CD4-positive, alpha-beta T cell treated with Interleukin-2 at 100 ng/mL for 4 hours (primary cell): ENCODE results near the gene TBX1.
A peak's percentile ranks its signal among the peaks of the same experiment; 100 is the strongest.

ENCODE experiments used
- DNase-seq: peaks from one replicate; pipeline ENCODE4 v3.0.0-alpha.2; 2020; ENCODE audit warnings: low spot score

Gene TBX1

DNA sequence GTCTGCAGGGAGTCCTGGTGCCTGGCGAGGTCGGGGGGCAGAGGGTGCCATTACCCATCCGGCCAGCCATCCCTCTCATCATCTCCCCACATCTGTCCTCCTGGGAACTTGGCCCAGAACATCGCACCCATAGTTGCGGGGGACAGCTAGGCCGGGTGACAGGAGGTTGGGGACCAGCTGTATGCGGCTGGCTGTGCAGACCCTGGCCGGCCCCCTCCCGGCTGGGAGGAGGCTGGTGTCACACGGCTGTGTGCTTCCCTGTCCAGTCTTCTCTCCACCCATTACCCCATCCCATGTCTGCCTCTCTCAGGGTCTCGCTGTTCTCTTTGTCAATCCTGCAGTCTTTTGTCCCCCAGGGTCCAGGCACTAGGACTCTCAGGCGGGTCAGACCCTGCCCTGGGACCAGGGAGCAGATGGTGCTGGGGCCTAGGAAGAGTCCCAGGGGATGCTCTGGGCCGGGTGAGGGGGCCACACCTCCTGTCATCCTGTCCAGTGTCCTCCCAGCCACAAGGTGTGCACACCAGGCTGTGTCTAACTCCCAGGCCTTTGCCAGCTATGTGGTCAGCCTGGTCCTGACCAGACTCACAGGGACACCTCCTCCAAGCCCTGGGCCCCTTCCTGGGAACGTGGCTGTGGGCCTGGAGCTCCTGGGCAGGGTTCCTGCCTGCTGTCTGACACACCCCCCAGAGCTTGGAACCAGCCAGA, 6.4 kb upstream of the TBX1 start:
- DNase-seq: no peak

DNA sequence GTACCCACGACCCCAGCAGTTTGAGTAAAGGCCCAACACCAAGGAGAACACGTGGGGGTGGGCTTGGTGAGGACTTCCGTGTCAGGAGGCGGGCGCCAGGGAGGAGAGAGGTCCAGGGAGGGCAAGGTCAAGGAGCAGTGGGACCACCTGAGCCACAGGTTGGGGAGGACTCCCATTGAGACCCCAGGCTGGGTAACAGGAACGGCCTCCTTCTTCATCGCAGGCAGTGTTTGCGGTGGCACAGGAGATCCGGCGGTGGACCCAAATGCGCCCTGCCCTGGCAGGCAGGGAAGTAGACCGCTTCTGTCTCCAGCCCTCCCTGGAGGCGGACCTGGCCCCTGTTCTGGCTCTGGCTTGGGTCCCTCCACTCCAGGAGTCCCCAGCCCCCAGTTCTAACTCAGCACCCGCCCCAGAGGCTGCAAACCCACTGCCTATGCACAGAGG, 5.9 kb upstream of the TBX1 start:
- DNase-seq: no peak

DNA sequence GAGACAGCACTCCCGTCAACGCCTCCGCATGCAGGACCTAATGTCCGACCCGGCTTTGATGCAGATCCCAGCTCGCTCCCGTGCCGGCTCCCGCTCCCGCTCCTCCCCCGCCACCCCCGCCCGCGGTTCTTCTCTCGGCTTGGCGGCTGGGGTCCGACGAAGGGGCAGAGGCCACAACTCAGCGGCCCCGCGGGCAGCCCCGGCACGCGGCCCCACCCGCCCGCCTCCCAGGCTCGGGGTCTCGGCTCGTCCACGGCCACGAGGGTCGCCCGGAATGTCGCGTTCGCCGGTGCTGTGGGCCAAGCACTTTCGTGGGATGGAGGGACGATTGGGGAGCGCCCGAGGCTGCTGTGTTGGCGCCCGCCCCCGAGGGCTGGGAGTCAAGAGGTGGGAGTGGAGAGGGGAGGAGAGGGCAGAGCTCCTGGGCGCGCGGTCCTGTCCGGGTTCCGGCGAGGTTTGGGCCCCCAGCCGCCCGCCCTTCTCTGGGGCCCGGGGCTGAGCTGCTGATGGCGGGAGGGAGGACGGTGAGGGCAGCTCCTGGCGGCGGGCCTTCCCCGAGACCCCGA, 5.3 kb upstream of the TBX1 start:
- no peak for DNase-seq

DNA sequence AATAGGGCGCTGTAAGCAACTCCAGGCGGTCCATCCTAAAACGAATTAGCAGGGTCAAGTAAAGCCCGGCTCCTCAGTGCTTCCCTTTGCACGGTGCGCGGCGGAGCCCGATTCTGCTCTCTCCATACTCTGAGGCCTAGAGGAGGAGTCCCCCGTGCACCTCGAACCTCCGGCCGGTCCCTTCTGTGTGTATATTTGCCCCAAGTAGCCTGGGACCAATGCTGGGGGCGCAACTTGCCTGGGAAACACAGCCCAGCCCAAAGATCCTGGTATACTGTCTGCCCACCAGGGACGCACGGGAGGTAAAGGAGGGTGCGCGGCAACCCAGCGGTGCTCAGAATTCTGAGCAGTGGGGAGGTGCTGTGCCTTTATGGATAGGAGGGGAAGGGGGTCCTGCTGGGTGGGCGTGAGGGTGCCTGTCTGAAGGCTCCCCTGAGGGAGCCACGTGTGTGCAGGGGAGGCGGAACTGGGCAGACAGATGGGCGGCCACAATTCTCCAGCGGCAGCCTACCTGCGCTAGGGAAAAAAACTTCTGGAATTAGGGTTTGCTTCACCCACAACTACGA, 4.8 kb upstream of the TBX1 start:
- DNase-seq: no peak

DNA sequence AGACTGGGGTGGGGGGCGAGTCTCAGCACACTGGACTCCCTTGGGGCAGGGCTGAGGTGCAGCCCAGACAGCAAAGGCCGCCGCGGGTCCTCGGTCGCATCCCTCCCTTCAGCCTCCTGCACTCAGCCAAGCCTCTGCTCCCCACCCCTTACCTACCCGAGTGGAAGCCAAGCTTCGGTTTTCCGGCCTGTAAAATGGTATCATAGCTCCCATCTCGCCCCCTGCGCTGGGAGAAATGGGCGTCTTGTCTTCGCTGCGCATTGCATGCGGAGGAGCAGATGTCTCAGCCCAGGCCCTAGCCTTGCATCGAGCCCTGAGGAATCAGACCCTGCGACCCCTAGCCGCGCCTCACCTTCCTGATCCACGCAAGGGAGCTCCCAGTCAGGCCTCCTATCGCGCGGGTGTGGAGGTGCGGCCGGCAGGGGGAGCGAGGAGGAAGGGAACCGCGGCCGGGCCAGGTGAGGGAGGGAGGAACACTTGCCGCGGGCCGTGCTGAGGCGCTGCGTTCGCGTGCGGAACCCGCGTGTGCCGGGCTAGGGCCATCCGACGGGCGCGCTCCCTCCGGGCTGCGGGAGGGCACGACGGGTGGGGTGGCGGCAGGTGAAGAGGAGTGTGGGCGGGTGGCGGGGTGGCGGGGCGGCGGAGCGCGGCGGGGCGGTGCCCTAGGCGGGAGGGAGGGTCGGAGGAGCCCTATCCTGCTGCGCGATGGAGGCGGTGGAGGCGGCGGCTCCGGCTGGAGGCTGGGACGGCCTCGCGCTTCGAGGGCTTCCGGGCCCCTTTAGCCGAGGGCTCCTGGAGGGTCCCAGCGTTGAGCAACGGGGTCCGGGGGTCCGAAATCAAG, 4.1 kb upstream of the TBX1 start:
- DNase-seq: peak; percentile 61

DNA sequence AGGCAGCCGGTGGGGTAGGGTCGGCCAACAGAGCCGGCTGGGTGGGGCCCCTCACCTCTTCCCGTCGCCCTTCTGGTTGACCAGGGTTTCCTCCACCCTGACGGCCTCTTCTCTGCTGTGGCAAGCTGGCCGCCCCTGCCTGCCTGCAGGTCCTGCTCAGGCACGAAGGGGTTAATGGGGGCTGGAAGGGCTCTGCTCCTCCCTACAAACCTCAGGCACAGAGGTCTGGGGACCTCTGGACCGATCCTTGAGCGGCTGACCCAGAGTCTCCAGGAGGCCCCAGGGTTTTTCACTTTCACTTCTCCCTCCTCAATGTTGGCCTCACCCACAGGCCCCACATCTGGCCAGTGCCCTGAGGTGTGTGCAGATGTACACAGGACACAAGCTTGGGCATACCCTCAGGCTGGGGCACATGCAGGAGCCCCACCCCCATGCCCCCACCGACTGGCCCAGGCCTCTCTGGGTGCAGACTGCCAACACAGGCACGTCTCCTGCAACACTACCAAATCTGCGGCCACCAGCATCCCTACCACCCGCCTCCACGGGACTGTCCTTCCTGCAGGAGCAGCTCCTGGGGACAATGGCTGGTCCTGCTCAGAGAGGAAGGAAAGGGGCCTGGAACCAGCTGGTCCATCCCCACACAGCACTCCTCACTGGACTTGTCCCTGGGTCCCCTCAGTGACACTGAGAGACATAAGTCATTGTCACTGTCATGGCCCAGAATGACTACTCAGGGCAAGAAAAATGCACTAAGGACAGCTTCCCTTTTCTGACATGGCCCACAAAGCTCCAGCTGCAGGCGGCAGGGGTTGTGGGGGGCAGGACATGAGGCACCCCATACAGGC, 3.2 kb upstream of the TBX1 start:
- no peak for DNase-seq

DNA sequence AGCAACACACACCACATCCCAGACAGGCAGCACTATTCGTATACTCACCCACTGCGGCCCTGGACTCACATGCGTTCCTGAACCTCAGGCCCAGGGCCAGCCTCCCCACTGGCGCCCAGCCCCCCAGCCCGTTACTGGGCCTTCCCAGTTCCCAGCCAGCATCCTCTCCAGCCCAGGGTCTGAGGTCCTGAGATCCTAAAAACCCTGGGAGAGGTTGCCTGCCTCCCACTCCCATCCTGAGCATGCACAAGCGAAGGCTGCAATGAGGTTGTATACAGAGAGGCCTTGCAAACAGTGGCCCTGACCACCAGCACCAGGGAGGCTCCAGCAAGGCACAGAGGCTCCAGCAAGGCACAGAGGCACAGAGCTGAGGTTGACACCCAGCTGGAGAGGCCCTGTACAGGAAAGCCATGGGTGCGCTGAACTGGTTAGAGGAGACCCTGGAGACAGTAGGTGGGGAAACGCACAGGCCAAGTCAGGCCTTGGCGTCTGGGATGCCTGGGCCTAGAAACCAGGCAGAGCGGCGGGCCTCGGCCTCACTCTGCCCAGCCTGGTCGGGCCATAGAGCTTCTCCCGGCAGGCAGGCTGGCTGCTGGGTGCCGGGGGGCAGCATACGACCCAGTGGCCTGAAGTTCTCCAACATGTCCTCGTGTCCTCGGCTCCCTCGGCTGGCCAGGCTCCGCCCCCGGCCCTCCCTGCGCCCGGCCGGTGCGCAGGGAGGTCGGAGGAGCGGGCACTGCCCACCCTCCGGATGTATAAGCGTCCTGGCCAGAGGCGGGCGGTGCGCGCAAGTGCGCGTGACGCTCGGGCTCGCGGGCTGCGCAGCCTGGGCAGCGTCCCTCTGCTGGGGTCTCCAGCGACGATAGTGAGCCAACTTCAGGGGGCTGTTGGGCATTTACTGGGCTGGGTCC, 2.3 kb upstream of the TBX1 start:
- DNase-seq: no peak

DNA sequence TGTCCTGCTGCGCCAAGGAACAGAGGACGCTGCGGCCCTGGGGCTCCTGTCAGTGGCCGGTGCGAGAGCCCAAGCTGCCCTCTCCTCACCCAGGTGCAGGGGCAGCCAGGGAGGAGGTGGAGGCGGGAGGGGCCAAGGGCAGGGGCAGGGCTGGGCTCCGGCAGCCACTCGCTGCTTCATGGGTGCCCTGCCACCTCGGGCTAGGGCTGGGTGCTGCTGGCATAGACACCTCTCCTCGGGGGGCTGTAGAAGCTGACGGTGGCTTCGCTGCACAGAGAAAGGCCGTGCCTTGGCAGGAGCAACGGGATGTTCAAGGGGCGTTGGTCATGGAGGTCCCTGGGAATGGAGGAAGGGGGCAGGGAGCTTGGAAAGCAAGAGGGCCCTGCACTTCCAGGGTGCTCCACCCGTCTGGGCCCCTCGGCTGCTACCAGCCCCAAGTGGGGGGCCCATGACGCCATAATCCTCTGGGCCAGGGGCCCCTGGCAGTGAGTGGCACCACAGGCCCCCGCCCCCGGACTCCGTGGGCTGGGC, 1.6 kb upstream of the TBX1 start:
- DNase-seq: no peak

DNA sequence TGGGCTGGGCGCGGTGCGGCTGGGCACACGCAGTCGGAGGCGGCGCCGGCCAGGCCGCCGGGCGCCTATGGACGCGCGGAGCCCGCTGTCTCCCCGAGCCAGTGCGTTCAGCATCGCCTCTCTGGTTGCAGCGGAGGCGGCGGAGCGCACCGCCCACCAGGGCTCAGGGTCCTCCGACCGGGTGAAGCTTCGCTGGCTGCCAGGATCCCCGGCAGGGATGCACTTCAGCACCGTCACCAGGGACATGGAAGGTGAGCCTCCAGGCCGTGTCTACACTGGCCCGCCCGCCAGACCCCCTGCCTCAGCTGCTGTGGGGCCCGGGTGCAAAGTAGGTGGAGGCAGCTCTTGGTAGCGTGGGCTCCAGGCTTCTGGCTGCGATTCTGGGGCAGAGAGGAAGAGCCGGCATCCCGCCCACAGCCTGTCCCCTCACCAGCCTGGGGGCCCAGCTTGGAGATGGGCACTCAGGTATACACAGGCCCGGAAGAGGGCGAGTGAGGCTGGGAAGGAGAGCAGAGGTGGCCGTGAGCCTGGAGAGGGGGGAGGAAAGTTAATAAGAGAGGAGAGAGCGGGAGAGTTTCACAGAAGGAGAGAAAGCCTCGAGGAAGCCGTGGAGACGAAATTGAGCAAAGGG, 1.0 kb upstream of the TBX1 start:
- no peak for DNase-seq

DNA sequence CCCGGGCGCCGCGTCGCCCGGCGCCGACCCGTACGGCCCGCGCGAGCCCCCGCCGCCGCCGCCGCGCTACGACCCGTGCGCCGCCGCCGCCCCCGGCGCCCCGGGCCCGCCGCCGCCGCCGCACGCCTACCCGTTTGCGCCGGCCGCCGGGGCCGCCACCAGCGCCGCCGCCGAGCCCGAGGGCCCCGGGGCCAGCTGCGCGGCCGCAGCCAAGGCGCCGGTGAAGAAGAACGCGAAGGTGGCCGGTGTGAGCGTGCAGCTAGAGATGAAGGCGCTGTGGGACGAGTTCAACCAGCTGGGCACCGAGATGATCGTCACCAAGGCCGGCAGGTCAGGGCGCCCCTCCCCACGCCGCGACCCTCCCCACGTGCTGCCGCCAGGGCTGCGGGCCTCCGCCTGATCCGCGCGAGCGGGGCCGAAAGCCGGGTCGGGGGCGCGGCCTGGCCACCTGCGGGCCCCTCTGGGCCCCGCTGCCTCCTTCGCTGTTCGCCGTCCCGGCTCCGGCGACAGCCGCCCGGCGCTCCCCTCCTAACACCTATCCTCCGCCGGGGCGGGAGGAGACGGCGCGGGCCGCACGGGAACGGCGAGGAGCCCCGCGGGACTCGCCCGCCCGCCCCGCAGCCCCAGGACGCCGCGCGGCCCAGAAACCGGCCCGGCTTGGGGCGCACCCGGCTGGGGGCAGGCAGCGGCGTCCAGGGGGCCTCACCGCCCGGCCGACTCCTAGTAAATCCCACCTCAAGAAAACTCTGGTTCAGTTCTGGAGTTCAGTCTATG, 560 bp downstream of the TBX1 start:
- DNase-seq: no peak

DNA sequence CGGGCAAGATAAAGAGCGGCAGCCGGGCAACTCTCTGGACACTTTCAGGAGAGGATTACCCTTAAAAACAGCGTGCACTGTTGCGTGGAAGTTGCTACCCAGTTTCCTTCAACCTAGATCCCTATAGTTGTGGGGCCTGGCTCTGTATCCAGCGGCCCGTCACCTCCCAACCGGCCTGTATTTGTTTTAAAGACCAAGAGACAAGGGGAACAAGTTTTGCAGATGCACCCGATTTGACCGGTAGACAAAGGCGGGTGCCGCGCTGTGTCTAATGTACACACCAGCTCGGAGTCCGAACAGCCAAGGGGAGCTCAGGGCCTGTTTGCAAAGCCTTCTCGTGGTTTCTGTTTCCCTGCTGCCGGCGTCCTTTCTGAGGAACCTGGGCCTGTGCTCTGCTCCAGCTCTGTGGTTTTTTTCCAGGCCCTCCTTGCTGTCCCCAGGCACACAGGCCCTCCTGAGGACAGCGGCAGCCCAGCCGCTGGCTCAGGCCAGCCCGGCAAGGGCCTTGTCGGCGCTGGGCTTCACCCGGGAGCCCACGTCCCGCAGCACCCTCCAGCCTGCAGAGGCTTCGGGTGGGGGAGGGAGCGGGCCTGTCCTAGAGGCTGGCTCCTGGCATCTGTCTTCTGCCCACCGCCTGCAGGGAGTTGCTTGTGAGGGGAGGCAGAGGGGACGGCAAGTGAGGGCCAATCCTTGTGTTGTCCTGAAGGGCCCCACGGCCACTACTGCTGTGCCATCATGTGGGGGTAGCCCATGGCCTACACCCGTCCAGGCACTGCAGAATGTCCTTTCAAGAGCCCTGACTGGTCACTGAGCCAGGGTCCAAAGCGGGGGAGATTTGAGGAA, 1.4 kb downstream of the TBX1 start:
- no peak for DNase-seq

DNA sequence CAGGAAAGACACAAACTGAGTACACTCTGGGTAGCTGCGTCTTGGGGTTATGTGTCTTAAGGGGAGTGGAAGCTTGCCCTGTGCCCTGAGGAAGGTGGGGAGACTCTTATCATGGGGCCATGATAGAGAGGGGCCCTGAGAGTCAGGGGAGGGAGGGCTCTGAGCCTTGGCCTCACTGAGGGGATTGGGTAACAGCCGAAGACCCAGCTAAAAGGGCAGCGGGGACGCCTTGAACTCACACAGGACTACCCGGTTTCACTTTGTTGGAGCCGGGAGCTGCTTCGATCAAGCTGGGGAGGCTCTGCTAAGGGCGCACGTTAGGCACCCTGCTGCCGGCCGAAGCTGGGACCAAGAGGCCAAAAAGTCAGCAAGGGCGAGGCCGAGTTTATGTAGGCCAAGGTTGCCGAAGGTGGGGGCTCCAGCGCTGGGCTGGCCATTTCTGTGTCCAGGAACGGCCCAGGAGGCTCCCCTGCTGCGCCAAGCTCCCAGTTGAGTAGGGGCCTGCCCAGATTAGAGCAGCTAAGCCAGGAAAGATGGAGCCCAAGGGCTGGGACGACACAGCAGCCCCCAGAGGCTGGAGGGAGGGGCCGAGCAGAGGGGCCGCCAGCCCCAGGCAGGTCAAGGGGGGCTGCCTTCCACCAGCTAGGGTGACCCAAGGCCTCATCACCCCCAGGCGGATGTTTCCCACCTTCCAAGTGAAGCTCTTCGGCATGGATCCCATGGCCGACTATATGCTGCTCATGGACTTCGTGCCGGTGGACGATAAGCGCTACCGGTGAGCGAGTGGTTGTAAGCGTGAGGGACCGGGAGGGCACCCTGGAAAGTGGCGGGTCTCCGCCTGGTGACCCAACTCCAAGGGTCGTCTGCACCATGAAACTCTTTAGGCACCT, 2.2 kb downstream of the TBX1 start:
- DNase-seq: no peak

DNA sequence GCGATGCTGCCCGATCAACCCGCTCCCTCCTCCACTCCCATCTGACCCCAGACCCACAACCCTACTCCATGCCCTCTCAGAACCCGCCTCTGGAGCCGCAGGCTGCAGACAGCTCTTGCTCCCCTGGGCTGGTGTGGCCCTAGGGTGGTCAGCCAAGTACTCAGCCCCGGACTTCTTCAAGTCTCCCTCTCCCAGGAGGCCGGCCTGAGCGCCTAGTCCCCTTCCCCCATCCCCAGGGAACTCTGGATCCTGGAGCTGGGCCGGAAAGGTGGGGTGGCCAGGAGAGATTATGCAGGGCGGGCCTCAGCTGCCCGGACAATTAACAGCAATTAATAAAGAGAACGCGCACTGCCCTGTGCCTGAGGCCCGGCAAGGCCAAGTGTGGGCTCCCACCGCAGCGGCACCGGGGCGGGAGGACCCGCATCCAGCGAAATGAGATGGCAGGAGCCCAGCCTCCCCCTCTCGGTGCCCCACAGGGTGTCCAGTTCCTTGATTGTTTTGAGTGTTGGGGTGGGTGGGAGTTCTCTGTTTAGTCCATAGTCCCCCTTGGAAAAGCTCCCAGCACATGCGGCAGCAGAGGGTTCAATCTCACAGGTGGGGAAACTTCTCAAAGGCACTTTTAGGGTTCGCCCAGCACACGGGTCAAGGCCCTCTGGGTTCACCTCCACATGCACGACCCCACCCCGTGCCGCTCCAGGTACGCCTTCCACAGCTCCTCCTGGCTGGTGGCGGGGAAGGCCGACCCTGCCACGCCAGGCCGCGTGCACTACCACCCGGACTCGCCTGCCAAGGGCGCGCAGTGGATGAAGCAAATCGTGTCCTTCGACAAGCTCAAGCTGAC, 3.1 kb downstream of the TBX1 start:
- no peak for DNase-seq

DNA sequence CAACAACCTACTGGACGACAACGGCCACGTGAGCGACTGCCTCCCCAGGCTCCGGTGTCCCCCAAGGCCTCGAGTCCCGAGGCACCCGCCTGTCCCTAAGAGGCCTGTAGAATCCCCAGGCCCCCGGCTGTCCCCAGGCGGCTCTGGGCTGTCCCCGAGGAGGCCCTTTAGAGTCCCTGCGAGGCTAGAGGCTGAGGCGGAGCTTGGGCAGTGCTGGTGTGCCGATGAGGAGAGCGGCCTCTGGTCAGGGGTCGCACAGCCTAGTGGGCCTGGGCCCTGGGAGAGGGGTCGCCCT, 3.7 kb downstream of the TBX1 start:
- DNase-seq: no peak

DNA sequence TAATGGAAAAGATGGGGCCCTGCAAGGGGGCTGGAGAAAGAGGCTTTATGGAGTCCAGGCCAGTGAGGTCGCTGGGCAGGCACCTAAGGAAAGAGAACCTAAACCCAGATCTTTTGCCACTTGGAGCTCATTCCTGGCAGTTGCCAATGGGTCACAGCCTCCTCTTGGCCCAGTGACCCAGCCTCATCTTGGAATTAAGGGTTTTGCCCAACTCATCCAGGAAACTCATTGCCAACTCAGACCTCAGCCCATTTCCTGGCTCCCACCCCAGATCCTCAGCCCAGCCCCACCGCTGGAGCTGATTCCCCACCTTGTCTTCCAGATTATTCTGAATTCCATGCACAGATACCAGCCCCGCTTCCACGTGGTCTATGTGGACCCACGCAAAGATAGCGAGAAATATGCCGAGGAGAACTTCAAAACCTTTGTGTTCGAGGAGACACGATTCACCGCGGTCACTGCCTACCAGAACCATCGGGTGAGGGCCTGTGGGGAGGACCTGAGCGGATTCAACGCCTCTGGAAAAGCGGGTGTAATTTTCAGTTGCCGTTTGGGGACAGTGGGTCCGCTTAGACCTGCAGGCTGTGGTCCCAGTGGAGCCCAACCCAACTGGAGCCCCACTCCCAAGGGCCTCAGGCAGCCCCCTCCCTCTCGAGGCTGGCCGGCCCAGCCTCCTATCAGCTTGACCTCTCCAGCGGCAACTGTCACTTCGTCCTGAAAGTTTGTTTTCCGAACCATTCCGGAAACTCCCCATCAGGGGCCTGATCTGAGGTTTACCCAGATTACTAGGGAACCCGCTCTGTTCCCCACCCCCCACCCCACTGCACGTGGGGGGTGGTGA, 4.3 kb downstream of the TBX1 start:
- no peak for DNase-seq
